Stomach (tissue), 4 donors: Measurements from ENCODE around the gene LRRC31.

ENCODE experiments used
- EP300 ChIP-seq: sonication (generic); formaldehyde crosslinking; IDR thresholded peaks from one replicate; pipeline ENCODE4 v1.6.1; 2017; ENCODE audit warnings: antibody characterized with exemption
- TF ChIP-seq, protein P1 (sequence below), 7 experiments: fragments of 450-650 bp in 4 of 7; fragments of 200-600 bp in 3 of 7; sonication (generic) in 3 of 7; IDR thresholded peaks; one replicate each; pipeline ENCODE4 v1.5.1; 2016 to 2019; ENCODE audit warnings: antibody characterized with exemption in 7 of 7, control low read depth in 2 of 7, mild to moderate bottlenecking in 1 of 7

DNA sequence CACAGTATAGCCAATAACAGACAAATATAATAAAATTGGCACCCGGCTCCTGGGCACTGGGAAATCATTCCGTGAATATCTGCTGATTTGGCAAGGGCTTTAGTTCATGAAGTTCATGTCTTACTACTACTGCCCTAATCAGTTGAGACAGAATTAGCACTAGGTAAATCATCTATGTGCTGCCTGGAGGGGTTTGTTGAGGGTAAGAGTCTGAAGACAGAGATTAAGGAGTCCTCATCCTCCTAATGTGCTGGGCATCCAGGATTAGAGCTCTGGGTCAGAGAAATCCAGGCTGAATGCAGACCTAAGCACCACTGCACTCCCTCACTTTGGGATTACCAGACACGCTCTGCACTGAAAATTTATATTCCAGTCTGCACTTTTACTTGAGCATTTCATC, 43.6 kb upstream of the LRRC31 start:
- TF ChIP-seq, protein P1, sequence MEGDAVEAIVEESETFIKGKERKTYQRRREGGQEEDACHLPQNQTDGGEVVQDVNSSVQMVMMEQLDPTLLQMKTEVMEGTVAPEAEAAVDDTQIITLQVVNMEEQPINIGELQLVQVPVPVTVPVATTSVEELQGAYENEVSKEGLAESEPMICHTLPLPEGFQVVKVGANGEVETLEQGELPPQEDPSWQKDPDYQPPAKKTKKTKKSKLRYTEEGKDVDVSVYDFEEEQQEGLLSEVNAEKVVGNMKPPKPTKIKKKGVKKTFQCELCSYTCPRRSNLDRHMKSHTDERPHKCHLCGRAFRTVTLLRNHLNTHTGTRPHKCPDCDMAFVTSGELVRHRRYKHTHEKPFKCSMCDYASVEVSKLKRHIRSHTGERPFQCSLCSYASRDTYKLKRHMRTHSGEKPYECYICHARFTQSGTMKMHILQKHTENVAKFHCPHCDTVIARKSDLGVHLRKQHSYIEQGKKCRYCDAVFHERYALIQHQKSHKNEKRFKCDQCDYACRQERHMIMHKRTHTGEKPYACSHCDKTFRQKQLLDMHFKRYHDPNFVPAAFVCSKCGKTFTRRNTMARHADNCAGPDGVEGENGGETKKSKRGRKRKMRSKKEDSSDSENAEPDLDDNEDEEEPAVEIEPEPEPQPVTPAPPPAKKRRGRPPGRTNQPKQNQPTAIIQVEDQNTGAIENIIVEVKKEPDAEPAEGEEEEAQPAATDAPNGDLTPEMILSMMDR (IDR thresholded peaks at IDR 0.05): no peak
- no peak for TF ChIP-seq EP300
